HL-60 (cell line): Measurements from ENCODE around the gene SAE1.

Source experiments
- DNase-seq, 2 experiments: peaks; one replicate each; pipeline ENCODE4 v3.0.0-alpha.2; 2010 to 2020; ENCODE audit warnings: low read depth in 1 of 2, low spot score in 1 of 2
- H3K27ac ChIP-seq: fragments of 250-450 bp; sonication (Bioruptor Pico); replicated peaks from 2 replicates; pipeline ENCODE4 v1.5.1; 2020; ENCODE audit warnings: mild to moderate bottlenecking, moderate library complexity
- H3K27me3 ChIP-seq: fragments of 250-450 bp; sonication (Bioruptor Pico); 2 replicates; pipeline ENCODE4 v1.5.1; 2021; ENCODE audit warnings: mild to moderate bottlenecking, moderate library complexity; ENCODE audit not compliant: insufficient read depth, poor library complexity, severe bottlenecking
- H3K4me3 ChIP-seq: replicated peaks from 2 replicates; pipeline ENCODE4 v1.5.1; 2011; ENCODE audit warnings: mild to moderate bottlenecking, control low read depth, low read length; ENCODE audit not compliant: insufficient read depth
- CTCF ChIP-seq: IDR thresholded peaks from one replicate; pipeline ENCODE4 v1.5.1; 2011; ENCODE audit warnings: low read length, control low read depth, inconsistent platforms; ENCODE audit not compliant: insufficient read depth
- GABPA ChIP-seq: IDR thresholded peaks from 2 replicates; pipeline ENCODE4 v1.6.1; 2012; ENCODE audit warnings: low read depth
- POLR2AphosphoS5 ChIP-seq: IDR thresholded peaks from 2 replicates; pipeline ENCODE4 v1.6.1; 2012; ENCODE audit warnings: low read depth
- REST ChIP-seq: IDR thresholded peaks from 2 replicates; pipeline ENCODE4 v1.6.1; 2012; ENCODE audit warnings: low read depth; ENCODE audit not compliant: insufficient replicate concordance
- SPI1 ChIP-seq: IDR thresholded peaks from 2 replicates; pipeline ENCODE4 v1.6.1; 2012; ENCODE audit warnings: low read depth, mild to moderate bottlenecking, borderline replicate concordance

SAE1 gene

GRCh38 chr19:47130120-47130588 lies 481 bp upstream of the SAE1 start:
- H3K27me3 ChIP-seq = no peaks in the 10 kb centered on the region
- DNase-seq = no peak
- H3K4me3 ChIP-seq = no peak overlapping the region
- H3K27ac ChIP-seq = peak overlapping the region; percentile 16; the same call in 1 of the 2 replicates
- TF ChIP-seq GABPA (no peak), REST (no peak)

DNA sequence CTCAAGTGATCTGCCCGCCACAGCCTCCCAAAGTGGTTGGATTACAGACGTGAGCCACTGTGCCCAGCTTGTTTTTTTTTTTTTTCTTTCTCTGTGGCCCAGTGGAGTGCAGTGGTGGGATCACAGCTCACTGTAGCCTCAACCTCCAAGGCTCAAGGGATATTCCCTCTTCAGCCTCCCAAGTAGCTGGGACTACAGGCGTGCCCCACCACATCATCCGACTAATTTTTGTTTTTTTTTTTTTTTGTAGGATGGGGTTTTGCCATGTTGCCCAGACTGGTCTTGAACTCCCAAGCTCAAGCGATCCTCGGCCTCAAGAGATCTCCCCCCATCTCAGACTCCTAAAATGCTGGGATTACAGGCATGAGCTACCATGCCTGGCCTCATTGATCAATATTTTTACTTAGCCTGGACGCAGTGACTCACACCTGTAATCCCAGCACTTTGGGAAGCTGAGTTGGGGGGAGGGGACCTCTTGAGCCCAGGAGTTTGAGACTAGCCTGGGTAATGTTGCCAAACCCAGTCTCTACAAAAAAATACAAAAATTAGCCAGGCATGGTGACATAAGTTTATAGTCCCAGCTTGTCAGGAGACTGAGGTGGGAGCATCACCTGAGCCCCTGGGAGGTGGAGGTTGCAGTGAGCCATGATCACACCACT lies 1.7 kb downstream of the SAE1 start:
- TF ChIP-seq POLR2AphosphoS5 = no peak
- TF ChIP-seq CTCF = no peak
- TF ChIP-seq REST = no peak
- no peak for TF ChIP-seq SPI1
- TF ChIP-seq GABPA = no peak
- Histone ChIP-seq H3K27ac (no peak overlapping the region), H3K27me3 (no peaks in the 10 kb centered on the region), H3K4me3 (peak overlapping the region; percentile 73)
- DNase-seq = no peak

DNA sequence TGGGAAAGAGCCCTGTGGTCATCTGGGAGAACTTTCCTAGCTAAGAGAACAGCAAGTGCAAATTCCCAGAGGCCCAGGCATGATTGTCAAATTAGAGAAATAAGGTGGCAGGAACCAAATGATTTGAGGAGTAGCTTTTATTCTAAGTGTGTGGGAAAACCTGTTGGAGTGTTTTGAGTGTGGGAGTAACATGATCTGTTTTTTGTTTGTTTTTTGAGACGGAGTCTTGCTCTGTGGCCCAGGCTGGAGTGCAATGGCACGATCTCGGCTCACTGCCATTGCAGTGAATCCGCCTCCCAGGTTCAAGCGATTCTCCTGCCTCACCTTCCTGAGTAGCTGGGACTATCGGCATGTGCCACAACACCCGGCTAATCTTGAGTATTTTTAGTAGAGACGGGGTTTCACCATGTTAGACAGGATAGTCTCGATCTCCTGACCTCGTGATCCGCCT lies 2.4 kb downstream of the SAE1 start:
- no peak overlapping the region for H3K4me3 ChIP-seq
- DNase-seq = no peak
- TF ChIP-seq REST (no peak), SPI1 (no peak), GABPA (no peak), POLR2AphosphoS5 (no peak), CTCF (no peak)
- H3K27ac ChIP-seq = no peak overlapping the region
- H3K27me3 ChIP-seq = no peaks in the 10 kb centered on the region
